GM21619 (cell line): Measurements from ENCODE around the gene ERVFRD-1.

Source experiments
- ATAC-seq: cut with Tn5 transposase; IDR thresholded peaks from one replicate; pipeline ENCODE4 v1.9.1; 2021; ENCODE audit not compliant: unreplicated experiment

ERVFRD-1 gene

GRCh38 chr6:11110921-11111768 is at the start of gene ERVFRD-1:
TSS of gene ERVFRD-1 (minus strand) at chr6:11111725. CDS start at chr6:11105310, 6,415 bp downstream.
- ATAC-seq, result no peak

- ATAC-seq, result no peak
Measured at GRCh38 chr6:11160199-11160598, 48.7 kb upstream of the ERVFRD-1 start.

- no peak for ATAC-seq
Measured at GRCh38 chr6:11155589-11155988, 44.1 kb upstream of the ERVFRD-1 start.

GRCh38 chr6:11153447-11153846 is 41.9 kb upstream of the ERVFRD-1 start:
- ATAC-seq, result no peak

- no peak for ATAC-seq
Measured at GRCh38 chr6:11152581-11152980, 41.1 kb upstream of the ERVFRD-1 start.

GRCh38 chr6:11151488-11151887 is 40.0 kb upstream of the ERVFRD-1 start:
- ATAC-seq, result no peak

- no peak for ATAC-seq
Measured at GRCh38 chr6:11149551-11149950, 38.0 kb upstream of the ERVFRD-1 start.

GRCh38 chr6:11146117-11146826 is 34.7 kb upstream of the ERVFRD-1 start:
- no peak for ATAC-seq

- peak; percentile 93 for ATAC-seq
Measured at GRCh38 chr6:11144393-11144851, 32.9 kb upstream of the ERVFRD-1 start.

GRCh38 chr6:11143394-11144371 is 32.2 kb upstream of the ERVFRD-1 start:
- no peak for ATAC-seq

- ATAC-seq, result no peak
Measured at GRCh38 chr6:11142296-11143027, 30.9 kb upstream of the ERVFRD-1 start.

GRCh38 chr6:11141295-11141694 is 29.8 kb upstream of the ERVFRD-1 start:
- no peak for ATAC-seq

- no peak for ATAC-seq
Measured at GRCh38 chr6:11140056-11140455, 28.5 kb upstream of the ERVFRD-1 start.

- ATAC-seq, result no peak
Measured at GRCh38 chr6:11139051-11139960, 27.8 kb upstream of the ERVFRD-1 start.

- no peak for ATAC-seq
Measured at GRCh38 chr6:11136809-11137208, 25.3 kb upstream of the ERVFRD-1 start.

- ATAC-seq, result no peak
Measured at GRCh38 chr6:11133281-11133680, 21.8 kb upstream of the ERVFRD-1 start.

GRCh38 chr6:11132194-11132888 is 20.8 kb upstream of the ERVFRD-1 start:
- no peak for ATAC-seq

- ATAC-seq, result no peak
Measured at GRCh38 chr6:11130605-11131004, 19.1 kb upstream of the ERVFRD-1 start.
